Stimulated activated CD4-positive, alpha-beta T cell treated with anti-CD3 and anti-CD28 coated beads, TNF-alpha, amount 100 ng/mL, for 24 hours (primary cell): ENCODE measurements around the gene TMEM178B.
"Not testable (repeated sequence)": the region's sequence is repeated elsewhere in the genome, so short reads cannot be mapped to it uniquely, and the experiment has no call there.

Experiments used
- DNase-seq, 3 experiments: peaks; one replicate each; pipeline ENCODE4 v3.0.0-alpha.2; 2020; ENCODE audit warnings: low read depth in 3 of 3

TMEM178B gene

GRCh38 chr7:141073641-141074161 lies at the start of gene TMEM178B:
TMEM178B (plus strand) TSS chr7:141074064.
- DNase-seq, result peak in 1 of 3 experiments; percentile 7

- DNase-seq, result no peak
These were observed 49.2 kb upstream of the TMEM178B start for GRCh38 chr7:141024668-141025067.

GRCh38 chr7:141027043-141027442 lies 46.8 kb upstream of the TMEM178B start:
- DNase-seq, result no peak

GRCh38 chr7:141028767-141029166 lies 45.1 kb upstream of the TMEM178B start:
- DNase-seq, result no peak

- DNase-seq, result not testable (repeated sequence)
These were observed 41.1 kb upstream of the TMEM178B start for GRCh38 chr7:141032539-141033323.

GRCh38 chr7:141038100-141038499 lies 35.8 kb upstream of the TMEM178B start:
- not testable (repeated sequence) for DNase-seq

GRCh38 chr7:141039376-141039775 lies 34.5 kb upstream of the TMEM178B start:
- no peak for DNase-seq

- DNase-seq, result no peak
These were observed 31.4 kb upstream of the TMEM178B start for GRCh38 chr7:141042222-141043193.

- no peak for DNase-seq
These were observed 30.2 kb upstream of the TMEM178B start for GRCh38 chr7:141043616-141044015.

- no peak for DNase-seq
These were observed 28.6 kb upstream of the TMEM178B start for GRCh38 chr7:141045126-141045841.

- no peak for DNase-seq
These were observed 27.8 kb upstream of the TMEM178B start for GRCh38 chr7:141045842-141046620.

GRCh38 chr7:141053626-141054025 lies 20.2 kb upstream of the TMEM178B start:
- peak in 1 of 3 experiments; percentile 40 for DNase-seq

- DNase-seq, result no peak
These were observed 18.7 kb upstream of the TMEM178B start for GRCh38 chr7:141055146-141055545.

GRCh38 chr7:141057788-141058187 lies 16.1 kb upstream of the TMEM178B start:
- DNase-seq, result no peak

GRCh38 chr7:141067856-141068255 lies 6.0 kb upstream of the TMEM178B start:
- DNase-seq, result not testable (repeated sequence)

GRCh38 chr7:141071260-141071854 lies 2.5 kb upstream of the TMEM178B start:
- peak in 1 of 3 experiments; percentile 52 for DNase-seq

- no peak for DNase-seq
These were observed 1.9 kb upstream of the TMEM178B start for GRCh38 chr7:141071855-141072547.

- peak in 1 of 3 experiments; percentile 31 for DNase-seq
These were observed 1.2 kb upstream of the TMEM178B start for GRCh38 chr7:141072548-141073172.

- peak in 1 of 3 experiments; percentile 34 for DNase-seq
These were observed 657 bp upstream of the TMEM178B start for GRCh38 chr7:141073173-141073640.
